Hepatocyte (in vitro differentiated cells): ENCODE measurements around the gene SH3YL1. TPM values are rescaled to one million over a fixed set of nuclear protein-coding genes. Genes with fewer than 3 reads are reported as not detected.

Source experiments
- DNase-seq: peaks from one replicate; pipeline ENCODE4 v3.0.0-alpha.2; 2016; ENCODE audit warnings: low spot score
- H2AFZ ChIP-seq: fragments of 200-600 bp; sonication (generic); 2 replicates; pipeline ENCODE4 v1.6.0; 2016; ENCODE audit warnings: antibody characterized with exemption, mild to moderate bottlenecking
- H3K27ac ChIP-seq: fragments of 200-600 bp; sonication (generic); 2 replicates; pipeline ENCODE4 v1.5.1; 2016; ENCODE audit warnings: mild to moderate bottlenecking
- H3K27me3 ChIP-seq: fragments of 200-600 bp; sonication (generic); 2 replicates; pipeline ENCODE4 v1.6.1; 2016
- H3K36me3 ChIP-seq: fragments of 200-600 bp; sonication (generic); replicated peaks from 2 replicates; pipeline ENCODE4 v1.5.1; 2016; ENCODE audit warnings: low read depth; ENCODE audit not compliant: insufficient read depth
- H3K4me1 ChIP-seq: fragments of 200-600 bp; sonication (generic); 2 replicates; pipeline ENCODE4 v1.5.1; 2016; ENCODE audit warnings: mild to moderate bottlenecking, moderate library complexity; ENCODE audit not compliant: insufficient read depth
- H3K4me2 ChIP-seq: fragments of 200-600 bp; sonication (generic); 2 replicates; pipeline ENCODE4 v1.6.0; 2016
- H3K4me3 ChIP-seq: fragments of 200-600 bp; sonication (generic); 2 replicates; pipeline ENCODE4 v1.5.1; 2016; ENCODE audit warnings: mild to moderate bottlenecking
- H3K79me2 ChIP-seq: fragments of 200-600 bp; sonication (generic); 2 replicates; pipeline ENCODE4 v1.6.0; 2017; ENCODE audit warnings: mild to moderate bottlenecking
- H3K9me2 ChIP-seq: fragments of 200-600 bp; sonication (generic); replicated peaks from 2 replicates; pipeline ENCODE4 v1.6.0; 2017; ENCODE audit warnings: mild to moderate bottlenecking; ENCODE audit not compliant: insufficient read depth
- H3K9me3 ChIP-seq: fragments of 200-600 bp; sonication (generic); 2 replicates; pipeline ENCODE4 v1.5.1; 2016; ENCODE audit warnings: low read depth, mild to moderate bottlenecking
- H4K20me1 ChIP-seq: fragments of 200-600 bp; sonication (generic); 2 replicates; pipeline ENCODE4 v1.6.0; 2016; ENCODE audit warnings: mild to moderate bottlenecking; ENCODE audit not compliant: insufficient read depth, poor library complexity, severe bottlenecking
- EZH2 ChIP-seq: fragments of 200-600 bp; sonication (generic); IDR thresholded peaks from 2 replicates; pipeline ENCODE4 v1.6.1; 2016; ENCODE audit warnings: antibody characterized with exemption, mild to moderate bottlenecking, borderline replicate concordance
- EZH2phosphoT487 ChIP-seq: fragments of 200-600 bp; sonication (generic); IDR thresholded peaks from one replicate; pipeline ENCODE4 v1.6.1; 2018; ENCODE audit warnings: antibody characterized with exemption, mild to moderate bottlenecking, low read depth, moderate library complexity; ENCODE audit not compliant: unreplicated experiment, severe bottlenecking
- WGBS: methylation state at CpG from one replicate; pipeline ENCODE4 v1.1.6; 2016; ENCODE audit warnings: low lambda C conversion rate; ENCODE audit errors: missing lambda C conversion rate; 5-methylcytosine and 5-hydroxymethylcytosine counted together
- polyA plus RNA-seq: library from polyadenylated mRNA; unstranded; fragments of >200 nt; fragmentation: Nextera tagmentation; extraction: Ambion mirVana; gene quantifications from 2 replicates; pipeline ENCODE4 v1.2.1, GENCODE V29; 2016
- total RNA-seq: library from RNA; depleted of rRNA; stranded (reverse); fragments of >200 nt; gene quantifications from 2 replicates; pipeline ENCODE4 v1.2.3, GENCODE V29; 2014
- TF ChIP-seq, protein P1 (sequence below): fragments of 200-600 bp; sonication (generic); IDR thresholded peaks from 2 replicates; pipeline ENCODE4 v1.5.1; 2016; ENCODE audit warnings: antibody characterized with exemption, mild to moderate bottlenecking; ENCODE audit not compliant: poor library complexity

SH3YL1 gene
- total and polyA plus RNA-seq, 2 experiments from 2014 or later, result 36.3 to 99.8 TPM

DNA sequence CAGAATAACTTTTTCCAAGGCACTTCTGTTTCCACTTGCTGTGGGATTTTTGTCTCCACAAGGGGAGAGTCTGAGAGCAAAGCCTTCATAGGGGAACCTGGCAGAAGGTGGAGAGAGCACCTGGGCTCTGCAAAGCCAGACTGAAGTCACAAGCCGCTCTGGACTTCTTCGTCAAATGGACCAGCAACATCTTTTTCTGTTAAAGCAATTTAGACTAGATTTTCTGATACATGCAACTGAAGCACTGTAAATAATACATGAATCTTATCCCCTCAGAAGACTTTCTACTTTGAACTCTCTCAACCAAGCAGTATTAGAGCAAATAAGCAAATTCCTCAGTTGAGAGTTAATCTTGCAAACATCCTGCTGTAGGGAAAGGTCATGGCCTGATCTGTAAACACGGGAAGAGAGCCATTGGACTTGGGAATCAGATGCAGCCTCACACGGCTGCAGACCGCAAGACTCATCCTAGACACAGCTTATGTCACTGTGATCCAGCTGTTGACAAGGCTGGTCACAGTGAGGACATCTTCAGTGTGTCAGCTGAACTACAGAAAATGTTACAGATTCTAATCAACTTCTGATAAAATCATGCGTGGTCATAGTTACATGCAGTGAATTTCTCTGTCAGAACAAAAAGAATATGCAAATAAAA, 3.2 kb downstream of the SH3YL1 start:
- Histone ChIP-seq H2AFZ (no peak overlapping the region), H3K9me3 (no peaks in the 10 kb centered on the region), H3K27me3 (no peaks in the 10 kb centered on the region), H3K9me2 (no peaks in the 10 kb centered on the region), H3K4me2 (peak overlapping the region; percentile 97), H3K4me3 (no peak overlapping the region), H3K4me1 (peaks cover 21% of the 10 kb centered on the region), H4K20me1 (no peaks in the 10 kb centered on the region), H3K27ac (peak overlapping the region; percentile 99), H3K36me3 (no peaks in the 10 kb centered on the region), H3K79me2 (peaks cover 74% of the 10 kb centered on the region)
- WGBS, result 42% methylated on average over 6 of the region's 6 CpGs
- TF ChIP-seq, protein P1, sequence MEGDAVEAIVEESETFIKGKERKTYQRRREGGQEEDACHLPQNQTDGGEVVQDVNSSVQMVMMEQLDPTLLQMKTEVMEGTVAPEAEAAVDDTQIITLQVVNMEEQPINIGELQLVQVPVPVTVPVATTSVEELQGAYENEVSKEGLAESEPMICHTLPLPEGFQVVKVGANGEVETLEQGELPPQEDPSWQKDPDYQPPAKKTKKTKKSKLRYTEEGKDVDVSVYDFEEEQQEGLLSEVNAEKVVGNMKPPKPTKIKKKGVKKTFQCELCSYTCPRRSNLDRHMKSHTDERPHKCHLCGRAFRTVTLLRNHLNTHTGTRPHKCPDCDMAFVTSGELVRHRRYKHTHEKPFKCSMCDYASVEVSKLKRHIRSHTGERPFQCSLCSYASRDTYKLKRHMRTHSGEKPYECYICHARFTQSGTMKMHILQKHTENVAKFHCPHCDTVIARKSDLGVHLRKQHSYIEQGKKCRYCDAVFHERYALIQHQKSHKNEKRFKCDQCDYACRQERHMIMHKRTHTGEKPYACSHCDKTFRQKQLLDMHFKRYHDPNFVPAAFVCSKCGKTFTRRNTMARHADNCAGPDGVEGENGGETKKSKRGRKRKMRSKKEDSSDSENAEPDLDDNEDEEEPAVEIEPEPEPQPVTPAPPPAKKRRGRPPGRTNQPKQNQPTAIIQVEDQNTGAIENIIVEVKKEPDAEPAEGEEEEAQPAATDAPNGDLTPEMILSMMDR, result no peak
- TF ChIP-seq EZH2, result no peak
- TF ChIP-seq EZH2phosphoT487, result no peak
- DNase-seq, result peak; percentile 51

DNA sequence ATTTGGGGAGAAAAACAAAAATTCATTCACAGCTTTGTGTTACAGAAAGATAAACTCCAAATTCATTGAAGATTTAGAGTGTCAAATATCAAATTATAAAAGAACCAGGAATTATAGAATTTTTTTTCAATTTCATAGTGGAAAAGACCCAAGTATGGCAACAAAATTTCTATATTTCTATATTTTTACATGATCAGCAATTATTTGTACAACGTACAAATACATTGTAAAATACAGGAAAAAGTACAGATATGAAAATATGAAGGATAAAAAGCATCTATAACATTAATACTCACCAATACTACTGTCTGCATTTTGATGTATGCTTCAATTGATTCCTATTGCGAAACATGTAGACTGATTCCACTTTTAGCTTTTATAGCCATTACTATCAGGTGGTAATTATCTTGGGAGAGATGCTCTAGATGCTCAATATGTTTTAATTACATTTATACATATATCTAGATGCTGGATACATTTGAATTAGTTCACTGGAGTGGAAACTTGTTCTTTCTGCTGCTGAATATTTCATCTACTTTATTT, 4.0 kb downstream of the SH3YL1 start:
- H3K27ac ChIP-seq, result peak overlapping the region; percentile 34
- no peaks in the 10 kb centered on the region for H3K9me3 ChIP-seq
- 89% methylated on average over 2 of the region's 2 CpGs for WGBS
- TF ChIP-seq EZH2phosphoT487, result no peak
- no peak overlapping the region for H2AFZ ChIP-seq
- no peak overlapping the region for H3K4me3 ChIP-seq
- peak overlapping the region; percentile 97 for H3K4me2 ChIP-seq
- no peak for DNase-seq
- H3K36me3 ChIP-seq, result no peaks in the 10 kb centered on the region
- no peaks in the 10 kb centered on the region for H4K20me1 ChIP-seq
- peaks cover 19% of the 10 kb centered on the region for H3K4me1 ChIP-seq
- no peaks in the 10 kb centered on the region for H3K27me3 ChIP-seq
- H3K9me2 ChIP-seq, result no peaks in the 10 kb centered on the region
- peaks cover 69% of the 10 kb centered on the region for H3K79me2 ChIP-seq

DNA sequence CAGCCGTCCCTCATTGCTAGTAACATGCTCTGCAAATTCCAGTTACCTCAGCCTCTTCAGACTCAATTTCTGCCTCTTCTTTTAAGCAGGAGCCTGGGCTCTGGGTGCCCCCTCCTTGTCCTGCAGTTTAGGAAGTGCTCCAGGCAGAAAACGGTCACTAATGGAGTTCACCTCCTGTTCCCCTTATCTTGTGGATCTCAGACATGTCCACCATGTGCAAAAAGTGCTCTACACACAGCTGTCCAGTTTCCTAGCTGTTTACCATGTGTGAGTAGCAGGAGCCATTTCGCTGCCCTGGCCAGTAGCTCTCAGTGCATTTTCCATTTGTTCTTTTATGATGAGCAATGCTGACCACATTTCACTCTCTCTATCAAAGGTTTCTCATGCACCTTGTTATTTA, 4.9 kb downstream of the SH3YL1 start:
- no peaks in the 10 kb centered on the region for H3K9me3 ChIP-seq
- peaks cover 69% of the 10 kb centered on the region for H3K79me2 ChIP-seq
- no peaks in the 10 kb centered on the region for H3K27me3 ChIP-seq
- no peaks in the 10 kb centered on the region for H3K9me2 ChIP-seq
- no peak for DNase-seq
- H3K4me2 ChIP-seq, result no peak overlapping the region
- no peaks in the 10 kb centered on the region for H3K36me3 ChIP-seq
- no peak overlapping the region for H3K27ac ChIP-seq
- H3K4me1 ChIP-seq, result peaks cover 19% of the 10 kb centered on the region
- H4K20me1 ChIP-seq, result no peaks in the 10 kb centered on the region
- H3K4me3 ChIP-seq, result no peak overlapping the region
- 81% methylated on average over 3 of the region's 3 CpGs for WGBS
- H2AFZ ChIP-seq, result no peak overlapping the region
- TF ChIP-seq EZH2phosphoT487 (no peak), EZH2 (no peak)
- TF ChIP-seq, protein P1, result no peak

DNA sequence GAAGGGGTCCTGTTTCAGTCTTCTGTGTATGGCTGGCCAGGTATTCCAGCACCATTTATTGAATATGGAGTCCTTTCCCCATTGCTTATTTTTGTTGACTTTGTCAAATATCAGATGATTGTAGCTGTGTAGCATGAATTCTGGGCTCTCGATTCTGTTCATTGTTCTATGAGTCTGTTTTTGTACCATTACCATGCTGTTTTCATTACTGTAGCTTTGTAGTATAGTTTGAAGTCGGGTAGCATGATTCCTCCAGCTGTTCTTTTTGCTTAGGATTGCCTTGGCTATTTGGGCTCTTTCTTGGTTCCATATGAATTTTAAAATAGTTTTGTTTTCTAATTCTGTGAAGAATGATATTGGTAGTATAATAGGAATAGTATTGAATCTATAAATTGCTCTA, 6.0 kb downstream of the SH3YL1 start:
- 76% methylated on average over 2 of the region's 2 CpGs for WGBS

More for the DNA sequence above, 6.0 kb downstream of the SH3YL1 start:
- peaks cover 19% of the 10 kb centered on the region for H3K4me1 ChIP-seq
- no peaks in the 10 kb centered on the region for H3K27me3 ChIP-seq
- no peak for TF ChIP-seq EZH2phosphoT487
- TF ChIP-seq EZH2, result no peak
- TF ChIP-seq, protein P1, result no peak
- H3K27ac ChIP-seq, result no peak overlapping the region
- no peak for DNase-seq
- no peaks in the 10 kb centered on the region for H3K9me2 ChIP-seq
- no peak overlapping the region for H3K4me2 ChIP-seq
- no peak overlapping the region for H2AFZ ChIP-seq
- H3K4me3 ChIP-seq, result no peak overlapping the region
- no peaks in the 10 kb centered on the region for H4K20me1 ChIP-seq
- peaks cover 59% of the 10 kb centered on the region for H3K79me2 ChIP-seq
- no peaks in the 10 kb centered on the region for H3K9me3 ChIP-seq
- no peaks in the 10 kb centered on the region for H3K36me3 ChIP-seq
